ENCODE results near the gene VSNL1.

VSNL1 gene

GRCh38 chr2:17593445-17593840 lies 52.9 kb downstream of the VSNL1 start:
- DNase-seq (ENCODE audit: low read depth), result no peak
- TF ChIP-seq CTCF (conservative IDR thresholded peaks at IDR 0.05; ENCODE audit: control insufficient read depth, insufficient read depth, low read depth, low read length), result no peak
- no peak overlapping the region for H3K4me3 ChIP-seq (ENCODE audit: control insufficient read depth, low read depth, low read length)

- no peak for DNase-seq (ENCODE audit: low read depth)
- no peak for TF ChIP-seq CTCF (conservative IDR thresholded peaks at IDR 0.05; ENCODE audit: control insufficient read depth, insufficient read depth, low read depth, low read length)
- H3K4me3 ChIP-seq (ENCODE audit: control insufficient read depth, low read depth, low read length), result no peak overlapping the region
These were observed 53.5 kb downstream of the VSNL1 start for GRCh38 chr2:17593841-17594491.

GRCh38 chr2:17594533-17595401 lies 54.3 kb downstream of the VSNL1 start:
- peak; percentile 15 for DNase-seq (ENCODE audit: low read depth)
- no peak for TF ChIP-seq CTCF (conservative IDR thresholded peaks at IDR 0.05; ENCODE audit: control insufficient read depth, insufficient read depth, low read depth, low read length)
- H3K4me3 ChIP-seq (ENCODE audit: control insufficient read depth, low read depth, low read length), result no peak overlapping the region

- no peak for DNase-seq (ENCODE audit: low read depth)
- no peak overlapping the region for H3K4me3 ChIP-seq (ENCODE audit: control insufficient read depth, low read depth, low read length)
- no peak for TF ChIP-seq CTCF (conservative IDR thresholded peaks at IDR 0.05; ENCODE audit: control insufficient read depth, insufficient read depth, low read depth, low read length)
These were observed 59.1 kb downstream of the VSNL1 start for GRCh38 chr2:17599617-17600016.

GRCh38 chr2:17600556-17601204 lies 60.2 kb downstream of the VSNL1 start:
- TF ChIP-seq CTCF (conservative IDR thresholded peaks at IDR 0.05; ENCODE audit: control insufficient read depth, insufficient read depth, low read depth, low read length), result no peak
- no peak overlapping the region for H3K4me3 ChIP-seq (ENCODE audit: control insufficient read depth, low read depth, low read length)
- no peak for DNase-seq (ENCODE audit: low read depth)

- H3K4me3 ChIP-seq (ENCODE audit: control insufficient read depth, low read depth, low read length), result no peak overlapping the region
- no peak for DNase-seq (ENCODE audit: low read depth)
- TF ChIP-seq CTCF (conservative IDR thresholded peaks at IDR 0.05; ENCODE audit: control insufficient read depth, insufficient read depth, low read depth, low read length), result no peak
These were observed 63.6 kb downstream of the VSNL1 start for GRCh38 chr2:17604050-17604449.

Data from fibroblast of mammary gland (primary cell).